ENCODE results near the gene MED29. TPM values are rescaled to one million over a fixed set of nuclear protein-coding genes. Genes with fewer than 3 reads are reported as not detected.

MED29 gene
- total RNA-seq, 1 donor from 2014 or later: 37.3 TPM

DNA sequence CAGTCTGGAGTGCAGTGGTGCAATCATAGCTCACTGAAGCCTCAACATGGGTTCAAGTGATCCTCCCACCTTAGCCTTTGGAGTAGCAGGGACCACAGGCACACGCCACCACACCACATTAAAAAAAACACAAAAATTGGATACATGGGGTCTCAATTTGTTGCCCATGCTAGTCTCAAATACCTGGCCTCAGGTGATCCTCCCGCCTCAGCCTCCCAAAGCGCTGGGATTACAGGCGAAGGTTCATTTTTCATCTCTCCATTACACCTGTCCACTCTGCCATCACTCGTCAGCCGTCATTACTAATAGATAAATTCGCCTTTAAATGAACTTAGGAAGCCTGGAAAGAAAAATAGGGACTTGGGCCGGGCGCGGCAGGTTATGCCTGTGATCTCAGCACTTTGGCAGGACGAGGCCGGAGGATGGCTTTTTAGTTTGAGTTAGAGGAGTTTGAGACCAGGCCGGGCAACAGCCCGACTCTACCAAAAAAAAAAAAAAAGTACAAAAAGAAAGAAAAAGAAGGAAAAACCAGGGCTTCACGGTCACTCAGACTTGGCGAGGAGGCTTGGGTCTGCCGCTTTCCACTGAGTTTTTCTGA is 53.5 kb downstream of the MED29 start:
- H3K9me3 Mint-ChIP-seq: no peaks in the 10 kb centered on the region
- peaks cover 39% of the 10 kb centered on the region for H3K4me1 Mint-ChIP-seq
- H3K27me3 Mint-ChIP-seq (ENCODE audit: low read depth): no peaks in the 10 kb centered on the region
- TF ChIP-seq, protein P1, sequence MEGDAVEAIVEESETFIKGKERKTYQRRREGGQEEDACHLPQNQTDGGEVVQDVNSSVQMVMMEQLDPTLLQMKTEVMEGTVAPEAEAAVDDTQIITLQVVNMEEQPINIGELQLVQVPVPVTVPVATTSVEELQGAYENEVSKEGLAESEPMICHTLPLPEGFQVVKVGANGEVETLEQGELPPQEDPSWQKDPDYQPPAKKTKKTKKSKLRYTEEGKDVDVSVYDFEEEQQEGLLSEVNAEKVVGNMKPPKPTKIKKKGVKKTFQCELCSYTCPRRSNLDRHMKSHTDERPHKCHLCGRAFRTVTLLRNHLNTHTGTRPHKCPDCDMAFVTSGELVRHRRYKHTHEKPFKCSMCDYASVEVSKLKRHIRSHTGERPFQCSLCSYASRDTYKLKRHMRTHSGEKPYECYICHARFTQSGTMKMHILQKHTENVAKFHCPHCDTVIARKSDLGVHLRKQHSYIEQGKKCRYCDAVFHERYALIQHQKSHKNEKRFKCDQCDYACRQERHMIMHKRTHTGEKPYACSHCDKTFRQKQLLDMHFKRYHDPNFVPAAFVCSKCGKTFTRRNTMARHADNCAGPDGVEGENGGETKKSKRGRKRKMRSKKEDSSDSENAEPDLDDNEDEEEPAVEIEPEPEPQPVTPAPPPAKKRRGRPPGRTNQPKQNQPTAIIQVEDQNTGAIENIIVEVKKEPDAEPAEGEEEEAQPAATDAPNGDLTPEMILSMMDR (conservative IDR thresholded peaks at IDR 0.05): no peak
- peak overlapping the region; percentile 94 for H3K27ac Mint-ChIP-seq (ENCODE audit: unreplicated experiment)
- no peak for DNase-seq (ENCODE audit: low read depth, low spot score)
- peak overlapping the region; percentile 95 for H3K4me3 Mint-ChIP-seq
- H3K36me3 Mint-ChIP-seq (ENCODE audit: low read depth): peaks cover 5% of the 10 kb centered on the region

DNA sequence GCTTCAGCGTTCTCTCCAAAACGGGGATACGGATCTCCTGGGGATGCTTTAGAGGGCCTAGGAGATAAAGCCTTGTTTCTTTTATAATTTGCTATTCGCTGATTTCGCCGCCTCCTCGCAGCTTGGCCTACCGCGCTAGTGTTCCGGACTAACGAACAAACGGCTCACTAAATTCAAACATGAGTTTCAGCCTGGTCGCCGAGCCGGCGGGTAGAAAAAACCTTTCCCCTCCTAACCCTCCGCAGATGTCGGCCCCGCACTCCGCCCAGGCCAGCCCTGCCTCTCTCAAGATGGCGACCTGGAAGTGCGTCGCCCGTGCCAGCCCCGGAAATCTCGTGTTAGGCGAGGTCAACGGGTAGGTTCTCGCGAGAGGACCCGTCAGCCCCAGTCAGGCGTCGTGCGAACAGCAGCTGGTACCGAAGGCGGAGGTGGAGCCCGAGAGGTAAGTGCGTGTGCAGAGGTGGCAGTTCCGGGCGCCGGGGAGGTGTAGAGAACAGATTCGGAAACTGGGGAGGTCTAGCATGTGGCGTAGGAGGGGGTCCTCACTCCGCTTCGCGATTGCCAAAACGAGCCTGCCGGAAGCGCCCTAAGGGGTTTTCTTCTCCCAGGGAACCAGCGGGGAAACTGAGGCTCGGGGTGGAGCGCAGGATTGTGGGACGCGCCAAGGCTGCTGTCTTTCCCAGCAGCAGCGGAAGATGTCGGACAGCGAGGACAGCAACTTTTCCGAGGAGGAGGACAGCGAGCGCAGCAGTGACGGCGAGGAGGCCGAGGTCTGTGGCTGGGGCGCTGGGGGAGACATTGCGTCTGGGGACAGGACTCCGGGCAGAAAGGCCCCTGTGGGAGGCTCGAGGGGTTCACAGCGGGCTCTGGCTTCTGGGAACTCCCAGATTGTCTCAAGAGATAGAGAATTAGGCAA is 54.3 kb downstream of the MED29 start, which contains the start of gene SUPT5H:
Gene SUPT5H, plus strand, starts transcription at position 387 of the 916 bp plus-strand sequence. Its CDS starts 309 bp downstream, at position 696.
- Mint-ChIP-seq H3K4me3 (peak within 1 kb of the TSS; percentile 95), H3K36me3 (ENCODE audit: low read depth) (peaks cover 5% of the 10 kb centered on the region), H3K27ac (ENCODE audit: unreplicated experiment) (peak within 1 kb of the TSS; percentile 94), H3K27me3 (ENCODE audit: low read depth) (no peaks in the 10 kb centered on the region), H3K9me3 (no peaks in the 10 kb centered on the region), H3K4me1 (peaks cover 32% of the 10 kb centered on the region)
- peak; percentile 89 for DNase-seq (ENCODE audit: low read depth, low spot score)
- TF ChIP-seq, protein P1 (conservative IDR thresholded peaks at IDR 0.05): no peak

DNA sequence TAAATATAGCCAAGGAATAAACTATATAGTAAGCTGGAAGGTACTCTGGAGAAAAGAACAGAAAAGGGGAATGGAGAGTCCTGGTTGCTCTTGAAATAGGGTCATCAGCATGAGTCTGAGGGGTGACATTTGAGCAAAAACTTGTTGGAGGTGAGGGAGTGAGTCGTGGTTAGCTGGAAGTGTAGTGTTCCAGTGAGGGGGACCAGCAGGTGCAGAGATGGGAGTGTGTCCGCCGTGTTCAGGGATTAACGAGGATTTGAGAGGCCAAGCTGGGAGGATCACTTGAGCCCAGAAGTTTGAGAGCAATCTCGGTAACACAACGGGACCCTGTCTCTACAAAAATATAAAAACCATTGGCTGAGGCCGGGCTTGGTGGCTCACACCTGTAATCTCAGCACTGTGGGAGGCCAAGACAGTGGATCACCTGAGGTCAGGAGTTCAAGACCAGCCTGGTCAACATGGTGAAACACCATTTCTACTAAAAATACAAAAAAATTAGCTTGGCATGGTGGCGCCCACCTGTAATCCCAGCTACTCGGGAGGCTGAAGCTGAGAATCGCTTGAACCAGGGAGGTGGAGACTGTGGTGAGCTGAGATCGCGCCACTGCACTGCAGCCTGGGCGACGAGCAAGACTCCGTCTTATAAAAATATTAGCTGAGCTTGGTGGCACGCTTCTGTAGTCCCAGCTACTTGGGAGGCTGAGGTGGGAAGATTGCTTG is 55.3 kb downstream of the MED29 start:
- TF ChIP-seq, protein P1 (conservative IDR thresholded peaks at IDR 0.05): no peak
- H3K27ac Mint-ChIP-seq (ENCODE audit: unreplicated experiment): peak overlapping the region; percentile 94
- H3K9me3 Mint-ChIP-seq: no peaks in the 10 kb centered on the region
- peaks cover 5% of the 10 kb centered on the region for H3K36me3 Mint-ChIP-seq (ENCODE audit: low read depth)
- peaks cover 31% of the 10 kb centered on the region for H3K4me1 Mint-ChIP-seq
- no peak for DNase-seq (ENCODE audit: low read depth, low spot score)
- peak overlapping the region; percentile 95 for H3K4me3 Mint-ChIP-seq
- no peaks in the 10 kb centered on the region for H3K27me3 Mint-ChIP-seq (ENCODE audit: low read depth)

DNA sequence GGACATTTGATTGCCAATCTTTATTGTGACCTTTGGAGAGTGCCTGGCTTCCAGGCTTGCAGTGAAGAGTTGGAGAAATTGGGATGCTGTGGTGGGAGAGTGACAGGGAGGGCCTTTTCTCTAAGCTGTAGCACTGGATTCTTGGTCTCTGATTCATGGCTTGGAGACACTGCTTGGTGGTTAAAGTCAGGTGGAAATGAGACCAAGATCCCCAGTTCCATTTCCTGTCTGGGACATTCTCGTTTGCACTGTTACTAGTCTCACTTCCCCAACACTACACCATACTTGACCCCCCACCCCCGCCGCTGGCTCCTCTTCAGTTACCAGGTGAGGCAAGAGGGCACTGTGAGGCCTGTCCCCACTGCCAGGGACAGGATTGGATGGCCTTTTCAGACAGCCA is 57.1 kb downstream of the MED29 start:
- H3K4me3 Mint-ChIP-seq: peak overlapping the region; percentile 80
- H3K27me3 Mint-ChIP-seq (ENCODE audit: low read depth): no peaks in the 10 kb centered on the region
- H3K36me3 Mint-ChIP-seq (ENCODE audit: low read depth): peaks cover 15% of the 10 kb centered on the region
- H3K9me3 Mint-ChIP-seq: no peaks in the 10 kb centered on the region
- TF ChIP-seq, protein P1 (conservative IDR thresholded peaks at IDR 0.05): no peak
- DNase-seq (ENCODE audit: low read depth, low spot score): no peak
- no peak overlapping the region for H3K27ac Mint-ChIP-seq (ENCODE audit: unreplicated experiment)
- peaks cover 31% of the 10 kb centered on the region for H3K4me1 Mint-ChIP-seq

DNA sequence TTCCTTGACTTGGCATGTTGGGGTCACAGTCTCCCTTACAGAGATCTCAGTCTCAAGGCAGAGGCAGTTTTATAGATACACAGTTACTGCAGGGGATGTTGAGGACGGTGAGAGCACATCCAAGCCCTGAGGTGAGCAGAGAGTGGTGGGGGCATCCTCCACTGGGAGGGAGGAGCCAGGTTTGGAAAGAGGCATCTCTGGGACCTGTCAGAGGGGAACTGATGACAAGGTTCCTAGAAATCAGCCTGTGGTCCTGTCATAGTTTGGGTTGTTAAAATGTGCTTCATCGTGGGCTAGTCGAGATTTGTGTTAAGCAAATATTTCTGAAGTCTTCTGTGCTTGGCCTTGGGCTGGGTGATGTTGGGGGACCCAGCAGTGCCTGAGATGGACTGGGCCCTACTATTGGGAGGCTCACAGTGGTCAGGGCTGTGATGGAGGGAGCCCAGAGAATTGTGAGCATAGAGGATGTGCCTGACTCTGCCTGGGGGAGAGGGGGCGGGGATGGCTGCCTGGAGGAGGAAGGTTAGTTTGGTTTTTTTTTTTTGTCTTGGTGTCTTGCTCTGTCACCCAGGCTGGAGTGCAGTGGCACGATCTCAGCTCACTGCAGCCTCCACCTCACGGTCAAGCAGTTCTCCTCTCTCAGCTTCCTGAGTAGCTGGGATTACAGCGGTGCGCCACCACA is 58.1 kb downstream of the MED29 start:
- no peaks in the 10 kb centered on the region for H3K9me3 Mint-ChIP-seq
- H3K27me3 Mint-ChIP-seq (ENCODE audit: low read depth): no peaks in the 10 kb centered on the region
- H3K36me3 Mint-ChIP-seq (ENCODE audit: low read depth): peaks cover 15% of the 10 kb centered on the region
- H3K27ac Mint-ChIP-seq (ENCODE audit: unreplicated experiment): peak overlapping the region; percentile 27
- H3K4me3 Mint-ChIP-seq: peak overlapping the region; percentile 65
- peaks cover 31% of the 10 kb centered on the region for H3K4me1 Mint-ChIP-seq
- TF ChIP-seq, protein P1 (conservative IDR thresholded peaks at IDR 0.05): no peak
- DNase-seq (ENCODE audit: low read depth, low spot score): no peak

All from neural crest cell (in vitro differentiated cells).